Right cardiac atrium (tissue), 5 donors: Measurements from ENCODE around the gene ATF6. TPM values are rescaled to one million over a fixed set of nuclear protein-coding genes. Genes with fewer than 3 reads are reported as not detected.
"Not testable (repeated sequence)": the region's sequence is repeated elsewhere in the genome, so short reads cannot be mapped to it uniquely, and the experiment has no call there.

Experiments used
- ATAC-seq, 2 donors: fragments of 200-7000 bp; cut with Tn5 transposase; one replicate each; pipeline versions ENCODE4 v1.8.0 to v1.9.1; 2020; ENCODE audit warnings: moderate library complexity in 2 of 2, mild to moderate bottlenecking in 1 of 2
- DNase-seq, 3 donors: peaks; one replicate each; pipeline ENCODE4 v3.0.0-alpha.2; 2020
- H3K27ac ChIP-seq: one replicate; pipeline ENCODE4 v1.5.1; 2013; ENCODE audit warnings: mild to moderate bottlenecking, low read length, control low read depth, moderate library complexity
- H3K27me3 ChIP-seq: one replicate; pipeline ENCODE4 v1.6.1; 2013; ENCODE audit not compliant: control insufficient read depth, insufficient read depth
- H3K4me1 ChIP-seq: one replicate; pipeline ENCODE4 v1.6.1; 2013; ENCODE audit warnings: low read length; ENCODE audit not compliant: control insufficient read depth, insufficient read depth
- H3K4me3 ChIP-seq: one replicate; pipeline ENCODE4 v1.5.1; 2013; ENCODE audit warnings: low read length, control low read depth
- H3K9me3 ChIP-seq: one replicate; pipeline ENCODE4 v1.6.1; 2013; ENCODE audit warnings: low read length; ENCODE audit not compliant: control insufficient read depth
- WGBS: extraction: QIAGEN DNeasy Blood & Tissue Kit; methylation state at CpG from one replicate; pipeline ENCODE4 v1.1.7; 2013; 5-methylcytosine and 5-hydroxymethylcytosine counted together
- intact Hi-C, 4 donors: fragments of 100-400 bp; cut with DNase I; formaldehyde crosslinking; loops; one replicate each; pipeline versions ENCODE4 v1.11.0 to v1.14.0; 2022 to 2023
- long read RNA-seq, 4 donors: library from polyadenylated mRNA; unstranded; transcript quantifications; one replicate each; pipeline ENCODE4 v2.0.0, GENCODE V29; 2020 to 2021
- polyA plus RNA-seq: library from polyadenylated mRNA; stranded (reverse); fragments of 200-250 nt; gene quantifications from one replicate; pipeline ENCODE4 v1.2.3, GENCODE V29; 2013
- total RNA-seq, 4 donors: library from RNA; stranded (reverse); fragmentation: NEBNext Ultra II Directional; extraction: Animal tissue kit (Norgen Biotek cat#: 25700); gene quantifications; one replicate each; pipeline ENCODE4 v1.2.1, GENCODE V29; 2021
- donor health status: healthy with polysubstance abuse.
- donor health status: DM: no; HTN: yes; CAD: no.
- donor health status: DM: no; HTN: no; CAD: no.
- donor health status: DM: no; HTN: yes; CAD: no; lungs with severe emphysema.
- donor health status: DM: yes; HTN: yes; CAD: no.

ATF6 gene
- total RNA-seq = 10 to 100 TPM; 15.3 to 18.5 (median 16.7) TPM
- 5.7 TPM for polyA plus RNA-seq
- long read RNA-seq, donor 1, full-length matches to known transcripts = 33 of 48 reads
- long read RNA-seq, donor 1, partial matches to known transcripts = 3 of 48 reads
- long read RNA-seq, donor 1, other reads (novel, unspliced or antisense) = 12 of 48 reads
- long read RNA-seq, donor 2, full-length matches to known transcripts = 13 of 17 reads
- long read RNA-seq, donor 2, partial matches to known transcripts = 1 of 17 reads
- long read RNA-seq, donor 2, other reads (novel, unspliced or antisense) = 3 of 17 reads
- long read RNA-seq, donor 3, full-length matches to known transcripts = 58 of 81 reads
- long read RNA-seq, donor 3, partial matches to known transcripts = 9 of 81 reads
- long read RNA-seq, donor 3, other reads (novel, unspliced or antisense) = 14 of 81 reads
- long read RNA-seq, donor 4, full-length matches to known transcripts = 9 of 12 reads
- long read RNA-seq, donor 4, partial matches to known transcripts = 0 of 12 reads
- long read RNA-seq, donor 4, other reads (novel, unspliced or antisense) = 3 of 12 reads

- no peaks in the 10 kb centered on the region for H3K27me3 ChIP-seq
- H3K9me3 ChIP-seq = no peaks in the 10 kb centered on the region
- peak within 1 kb of the TSS; percentile 56 for H3K27ac ChIP-seq
- H3K4me1 ChIP-seq = peaks cover 2% of the 10 kb centered on the region
- peak; percentile 87 to 94 (median 94) for DNase-seq
- under 1% methylated on average over 35 of the region's 35 CpGs for WGBS
- intact Hi-C loops = no loop called here
- peak within 1 kb of the TSS; percentile 97 for H3K4me3 ChIP-seq
- ATAC-seq = peak; percentile 90 to 92
Measured at GRCh38 chr1:161766102-161766981, at the start of gene ATF6. Gene ATF6 (plus strand): TSS chr1:161766320. CDS start chr1:161766361, 41 bp downstream.

- 79% methylated on average over 8 of the region's 8 CpGs for WGBS
- no peak overlapping the region for H3K27ac ChIP-seq
- ATAC-seq (no peak), DNase-seq (no peak)
- H3K4me3 ChIP-seq = no peak overlapping the region
- H3K27me3 ChIP-seq = no peaks in the 10 kb centered on the region
- no peaks in the 10 kb centered on the region for H3K9me3 ChIP-seq
- H3K4me1 ChIP-seq = no peaks in the 10 kb centered on the region
- intact Hi-C loops = no loop called here
Measured at GRCh38 chr1:161718559-161719324, 47.4 kb upstream of the ATF6 start.

GRCh38 chr1:161719325-161719611, 46.9 kb upstream of the ATF6 start:
- H3K27me3 ChIP-seq = no peaks in the 10 kb centered on the region

GRCh38 chr1:161720422-161720821, 45.7 kb upstream of the ATF6 start:
- no peak for ATAC-seq
- DNase-seq = no peak
- WGBS = 48% methylated on average over 1 of the region's 1 CpG
- intact Hi-C loops = no loop called here
- no peaks in the 10 kb centered on the region for H3K9me3 ChIP-seq
- no peaks in the 10 kb centered on the region for H3K4me1 ChIP-seq
- no peak overlapping the region for H3K27ac ChIP-seq
- no peak overlapping the region for H3K4me3 ChIP-seq
- no peaks in the 10 kb centered on the region for H3K27me3 ChIP-seq

More at GRCh38 chr1:161719325-161719611, 46.9 kb upstream of the ATF6 start:
- Histone ChIP-seq H3K27ac (no peak overlapping the region), H3K4me3 (no peak overlapping the region), H3K4me1 (no peaks in the 10 kb centered on the region), H3K9me3 (no peaks in the 10 kb centered on the region)
- ATAC-seq = no peak
- WGBS = 98% methylated on average over 1 of the region's 1 CpG
- intact Hi-C loops = no loop called here
- DNase-seq = no peak

- Histone ChIP-seq H3K27ac (no peak within 1 kb of the TSS), H3K27me3 (no peaks in the 10 kb centered on the region), H3K9me3 (no peaks in the 10 kb centered on the region), H3K4me3 (no peak within 1 kb of the TSS), H3K4me1 (no peaks in the 10 kb centered on the region)
- ATAC-seq (no peak), DNase-seq (no peak)
- intact Hi-C loops = no loop called here
- 67% methylated on average over 4 of the region's 4 CpGs for WGBS
Measured at GRCh38 chr1:161720956-161721737, 45.0 kb upstream of the ATF6 start, which contains the start of gene FCRLB. Gene FCRLB (plus strand): TSS chr1:161721544. CDS start chr1:161722673, 1,129 bp downstream.

GRCh38 chr1:161721738-161722343, 44.3 kb upstream of the ATF6 start:
- Histone ChIP-seq H3K4me1 (no peaks in the 10 kb centered on the region), H3K27me3 (no peaks in the 10 kb centered on the region), H3K27ac (no peak overlapping the region), H3K9me3 (no peaks in the 10 kb centered on the region), H3K4me3 (no peak overlapping the region)
- intact Hi-C loops = no loop called here
- 63% methylated on average over 8 of the region's 8 CpGs for WGBS
- DNase-seq (no peak), ATAC-seq (no peak)

GRCh38 chr1:161722406-161722805, 43.7 kb upstream of the ATF6 start:
- ATAC-seq = no peak
- Histone ChIP-seq H3K4me1 (no peaks in the 10 kb centered on the region), H3K27ac (no peak overlapping the region), H3K4me3 (no peak overlapping the region), H3K9me3 (no peaks in the 10 kb centered on the region), H3K27me3 (no peaks in the 10 kb centered on the region)
- WGBS = 93% methylated on average over 1 of the region's 1 CpG
- no peak for DNase-seq
- intact Hi-C loops = no loop called here

- no peaks in the 10 kb centered on the region for H3K27me3 ChIP-seq
- WGBS = 91% methylated on average over 8 of the region's 8 CpGs
- H3K4me1 ChIP-seq = no peaks in the 10 kb centered on the region
- H3K9me3 ChIP-seq = no peaks in the 10 kb centered on the region
- no peak overlapping the region for H3K4me3 ChIP-seq
- ATAC-seq = no peak
- no peak for DNase-seq
- intact Hi-C loops = no loop called here
- H3K27ac ChIP-seq = no peak overlapping the region
Measured at GRCh38 chr1:161723459-161724141, 42.5 kb upstream of the ATF6 start.

GRCh38 chr1:161725258-161725907, 40.7 kb upstream of the ATF6 start:
- DNase-seq, intact Hi-C loops, ATAC-seq, H3K27ac ChIP-seq, H3K4me1 ChIP-seq, H3K9me3 ChIP-seq, H3K27me3 ChIP-seq: not testable (repeated sequence)
- WGBS = 44% methylated on average over 22 of the region's 22 CpGs
- H3K4me3 ChIP-seq = peak overlapping the region; percentile 76
